ENCODE results near the gene SRM.
A peak's percentile ranks its signal among the peaks of the same experiment; 100 is the strongest.
"Not testable (repeated sequence)": the region's sequence is repeated elsewhere in the genome, so short reads cannot be mapped to it uniquely, and the experiment has no call there.

Gene SRM

DNA sequence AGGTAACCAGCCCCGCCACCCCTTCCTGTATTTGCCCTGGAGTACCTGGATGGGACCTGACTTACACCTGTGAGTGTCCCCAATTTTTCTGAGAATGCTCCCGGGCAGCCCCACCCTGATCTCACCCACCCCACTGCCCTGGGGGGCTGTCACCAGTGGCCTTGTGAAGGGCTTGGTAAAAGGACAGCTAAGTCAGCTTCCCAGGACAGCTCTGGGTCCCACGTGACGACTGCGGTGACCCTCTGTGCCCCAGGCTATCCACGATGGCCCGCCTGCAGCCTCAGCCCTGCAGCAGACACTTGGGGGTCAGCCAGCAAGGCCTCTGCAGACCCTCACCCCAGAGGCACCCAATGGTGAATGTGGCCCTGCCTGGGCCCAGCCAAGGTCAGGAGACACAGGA is 5.6 kb downstream of the SRM start:
- H3K27ac ChIP-seq (ENCODE audit: low read depth, low read length): no peak overlapping the region
- no peaks in the 10 kb centered on the region for H3K27me3 ChIP-seq (ENCODE audit: control insufficient read depth, insufficient read depth, low read length)
- H3K9ac ChIP-seq (ENCODE audit: low read depth, low read length): no peak overlapping the region
- H3K9me3 ChIP-seq (ENCODE audit: control insufficient read depth, insufficient read depth, low read length): no peaks in the 10 kb centered on the region
- peaks cover 16% of the 10 kb centered on the region for H3K4me1 ChIP-seq (ENCODE audit: control insufficient read depth, insufficient read depth, low read length)
- peaks cover 28% of the 10 kb centered on the region for H3K36me3 ChIP-seq (ENCODE audit: control insufficient read depth, insufficient read depth, low read length)
- no peak overlapping the region for H3K4me3 ChIP-seq (ENCODE audit: low read depth, low read length)

DNA sequence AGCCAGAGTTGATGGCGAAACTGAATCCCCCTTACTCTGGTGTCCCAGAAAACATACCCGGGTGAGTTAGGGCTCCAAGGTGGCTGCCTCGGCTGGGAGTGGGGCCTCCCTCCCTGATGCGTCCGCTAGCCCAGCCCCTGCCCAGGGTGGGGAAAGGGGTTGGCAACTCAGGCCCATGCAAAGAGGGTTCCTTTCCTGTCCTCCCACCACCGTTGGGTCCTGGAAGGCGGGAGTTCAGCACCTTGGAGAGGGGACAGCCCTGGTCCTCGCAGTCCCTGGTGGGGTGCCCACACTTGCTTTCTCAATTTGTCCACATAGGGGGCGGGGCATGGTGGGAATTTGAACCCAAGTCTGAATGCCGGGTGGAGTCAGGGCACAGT is 6.1 kb downstream of the SRM start:
- Histone ChIP-seq H3K9ac (ENCODE audit: low read depth, low read length) (no peak overlapping the region), H3K36me3 (ENCODE audit: control insufficient read depth, insufficient read depth, low read length) (peaks cover 28% of the 10 kb centered on the region), H3K27me3 (ENCODE audit: control insufficient read depth, insufficient read depth, low read length) (no peaks in the 10 kb centered on the region), H3K4me3 (ENCODE audit: low read depth, low read length) (no peak overlapping the region), H3K9me3 (ENCODE audit: control insufficient read depth, insufficient read depth, low read length) (no peaks in the 10 kb centered on the region), H3K4me1 (ENCODE audit: control insufficient read depth, insufficient read depth, low read length) (peaks cover 16% of the 10 kb centered on the region), H3K27ac (ENCODE audit: low read depth, low read length) (no peak overlapping the region)

DNA sequence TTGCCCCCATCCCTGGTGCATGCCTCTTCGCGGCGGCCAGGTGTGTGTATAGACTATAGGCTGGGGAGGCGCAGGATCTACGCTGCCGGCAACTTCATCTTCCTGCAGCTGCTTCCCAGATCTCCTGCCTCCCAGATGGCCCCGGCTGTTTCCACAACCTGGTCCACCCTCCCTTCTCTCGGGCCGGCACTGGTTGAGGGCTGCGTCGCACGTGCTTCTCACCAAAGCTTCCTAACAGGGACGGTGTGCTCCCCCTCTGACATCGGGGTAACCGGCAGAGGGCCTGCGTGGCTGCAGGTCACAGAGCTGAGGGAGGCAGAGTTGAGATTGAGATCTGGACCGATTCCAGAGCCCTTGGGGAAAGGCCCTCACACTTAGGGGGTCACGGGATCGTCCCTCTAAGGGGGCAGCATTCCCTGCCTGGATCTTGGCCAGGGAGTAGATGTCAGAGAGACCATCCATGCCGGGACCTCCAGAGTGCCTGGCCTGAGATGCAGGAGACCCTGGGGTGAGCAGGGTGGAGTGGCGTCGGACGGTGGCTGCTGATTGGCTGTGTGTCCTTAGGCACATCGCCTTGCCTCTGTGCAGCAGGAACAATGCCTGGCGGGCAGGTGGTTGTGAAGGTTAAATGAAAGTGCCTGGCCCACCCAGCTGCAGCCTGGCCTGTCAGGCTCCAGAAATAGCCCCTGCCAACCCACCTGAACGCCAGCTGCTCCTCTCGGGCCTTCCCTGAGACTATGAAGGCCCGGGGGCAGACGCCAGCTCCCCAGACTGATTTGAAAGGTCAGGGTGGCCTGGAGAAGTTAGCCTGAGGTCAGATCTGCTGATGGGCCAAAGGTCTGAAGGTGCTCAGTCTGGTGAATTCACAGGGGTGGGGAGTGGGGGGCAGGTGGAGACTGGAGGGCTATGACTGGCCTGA is 6.7 kb downstream of the SRM start:
- peaks cover 16% of the 10 kb centered on the region for H3K4me1 ChIP-seq (ENCODE audit: control insufficient read depth, insufficient read depth, low read length)
- H3K27ac ChIP-seq (ENCODE audit: low read depth, low read length): no peak overlapping the region
- no peaks in the 10 kb centered on the region for H3K9me3 ChIP-seq (ENCODE audit: control insufficient read depth, insufficient read depth, low read length)
- H3K9ac ChIP-seq (ENCODE audit: low read depth, low read length): no peak overlapping the region
- H3K4me3 ChIP-seq (ENCODE audit: low read depth, low read length): no peak overlapping the region
- peaks cover 28% of the 10 kb centered on the region for H3K36me3 ChIP-seq (ENCODE audit: control insufficient read depth, insufficient read depth, low read length)
- no peaks in the 10 kb centered on the region for H3K27me3 ChIP-seq (ENCODE audit: control insufficient read depth, insufficient read depth, low read length)

DNA sequence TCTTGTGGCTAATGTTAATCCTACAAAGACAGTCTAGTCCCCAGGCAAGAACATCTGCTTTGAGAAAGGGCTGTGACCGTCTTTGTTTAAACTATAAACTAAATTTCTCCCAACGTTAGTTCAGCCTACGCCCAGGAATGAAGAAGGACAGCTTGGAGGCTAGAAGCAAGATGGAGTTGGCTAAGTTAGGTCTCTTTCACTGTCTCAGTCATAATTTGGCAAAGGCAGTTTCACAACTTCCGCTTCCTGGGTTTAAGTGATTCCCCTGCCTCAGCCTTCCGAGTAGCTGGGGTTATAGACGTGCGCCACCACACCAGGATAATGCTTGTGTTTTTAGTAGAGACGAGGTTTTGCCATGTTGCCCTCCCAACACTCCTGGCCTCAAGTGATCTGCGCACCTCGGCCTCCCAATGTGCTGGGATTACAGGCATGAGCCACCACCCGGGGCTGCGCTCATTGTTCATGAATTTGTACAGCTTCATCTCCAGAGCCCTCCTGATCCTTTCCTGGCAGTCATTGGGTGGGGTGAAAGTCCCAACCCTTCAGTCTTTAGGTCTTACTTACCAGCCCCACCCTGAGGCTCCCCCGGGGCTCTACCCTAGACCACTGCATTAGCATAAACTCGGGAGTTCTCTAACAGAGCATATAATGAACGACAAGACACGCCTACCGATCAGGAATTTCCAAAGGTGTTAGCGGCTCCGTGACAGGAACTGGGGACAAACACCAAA is 7.9 kb downstream of the SRM start:
- Histone ChIP-seq H3K4me1 (ENCODE audit: control insufficient read depth, insufficient read depth, low read length) (peaks cover 16% of the 10 kb centered on the region), H3K27me3 (ENCODE audit: control insufficient read depth, insufficient read depth, low read length) (no peaks in the 10 kb centered on the region), H3K4me3 (ENCODE audit: low read depth, low read length) (no peak overlapping the region), H3K36me3 (ENCODE audit: control insufficient read depth, insufficient read depth, low read length) (peaks cover 17% of the 10 kb centered on the region), H3K27ac (ENCODE audit: low read depth, low read length) (no peak overlapping the region), H3K9me3 (ENCODE audit: control insufficient read depth, insufficient read depth, low read length) (no peaks in the 10 kb centered on the region), H3K9ac (ENCODE audit: low read depth, low read length) (no peak overlapping the region)

GRCh38 chr1:11051121-11051520 is 8.7 kb downstream of the SRM start:
- not testable (repeated sequence) for H3K27me3 ChIP-seq (ENCODE audit: control insufficient read depth, insufficient read depth, low read length); H3K27ac ChIP-seq (ENCODE audit: low read depth, low read length); H3K9me3 ChIP-seq (ENCODE audit: control insufficient read depth, insufficient read depth, low read length); H3K4me3 ChIP-seq (ENCODE audit: low read depth, low read length); H3K9ac ChIP-seq (ENCODE audit: low read depth, low read length); H3K36me3 ChIP-seq (ENCODE audit: control insufficient read depth, insufficient read depth, low read length)
- peaks cover 16% of the 10 kb centered on the region for H3K4me1 ChIP-seq (ENCODE audit: control insufficient read depth, insufficient read depth, low read length)

GRCh38 chr1:11046625-11047365 is 13.0 kb downstream of the SRM start, which contains the start of gene MASP2:
Gene MASP2, minus strand, starts transcription at chr1:11047239. Its CDS starts 32 bp downstream, at chr1:11047207.
- H3K9me3 ChIP-seq (ENCODE audit: control insufficient read depth, insufficient read depth, low read length): no peaks in the 10 kb centered on the region
- H3K4me3 ChIP-seq (ENCODE audit: low read depth, low read length): no peak within 1 kb of the TSS
- no peak within 1 kb of the TSS for H3K9ac ChIP-seq (ENCODE audit: low read depth, low read length)
- H3K27me3 ChIP-seq (ENCODE audit: control insufficient read depth, insufficient read depth, low read length): no peaks in the 10 kb centered on the region
- no peak within 1 kb of the TSS for H3K27ac ChIP-seq (ENCODE audit: low read depth, low read length)
- H3K36me3 ChIP-seq (ENCODE audit: control insufficient read depth, insufficient read depth, low read length): no peaks in the 10 kb centered on the region
- H3K4me1 ChIP-seq (ENCODE audit: control insufficient read depth, insufficient read depth, low read length): no peaks in the 10 kb centered on the region

DNA sequence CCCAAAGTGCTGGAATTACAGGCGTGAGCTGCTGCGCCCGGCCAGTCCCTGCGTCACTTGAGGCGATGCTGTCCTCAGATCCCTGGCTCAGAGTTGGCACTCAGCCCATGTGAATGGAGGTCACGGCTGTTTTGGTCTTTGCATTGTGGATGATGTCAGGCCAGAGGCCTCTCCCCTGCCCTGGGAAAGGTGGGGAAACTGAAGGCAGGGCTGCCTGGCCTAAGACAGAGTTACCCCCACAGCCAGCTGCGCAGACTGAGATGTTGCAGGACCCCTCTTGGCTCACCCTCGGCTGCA is 13.6 kb downstream of the SRM start:
- Histone ChIP-seq H3K4me1 (ENCODE audit: control insufficient read depth, insufficient read depth, low read length) (no peaks in the 10 kb centered on the region), H3K9ac (ENCODE audit: low read depth, low read length) (no peak overlapping the region), H3K9me3 (ENCODE audit: control insufficient read depth, insufficient read depth, low read length) (no peaks in the 10 kb centered on the region), H3K36me3 (ENCODE audit: control insufficient read depth, insufficient read depth, low read length) (no peaks in the 10 kb centered on the region), H3K27me3 (ENCODE audit: control insufficient read depth, insufficient read depth, low read length) (no peaks in the 10 kb centered on the region), H3K27ac (ENCODE audit: low read depth, low read length) (no peak overlapping the region), H3K4me3 (ENCODE audit: low read depth, low read length) (no peak overlapping the region)

- H3K27ac ChIP-seq (ENCODE audit: low read depth, low read length): no peak overlapping the region
- peak overlapping the region; percentile 17; the same call in 1 of the 2 replicates for H3K4me3 ChIP-seq (ENCODE audit: low read depth, low read length)
- H3K36me3 ChIP-seq (ENCODE audit: control insufficient read depth, insufficient read depth, low read length): no peaks in the 10 kb centered on the region
- H3K9me3 ChIP-seq (ENCODE audit: control insufficient read depth, insufficient read depth, low read length): no peaks in the 10 kb centered on the region
- H3K4me1 ChIP-seq (ENCODE audit: control insufficient read depth, insufficient read depth, low read length): no peaks in the 10 kb centered on the region
- no peak overlapping the region for H3K9ac ChIP-seq (ENCODE audit: low read depth, low read length)
- H3K27me3 ChIP-seq (ENCODE audit: control insufficient read depth, insufficient read depth, low read length): no peaks in the 10 kb centered on the region
These were observed 14.2 kb downstream of the SRM start for GRCh38 chr1:11045428-11046269.

DNA sequence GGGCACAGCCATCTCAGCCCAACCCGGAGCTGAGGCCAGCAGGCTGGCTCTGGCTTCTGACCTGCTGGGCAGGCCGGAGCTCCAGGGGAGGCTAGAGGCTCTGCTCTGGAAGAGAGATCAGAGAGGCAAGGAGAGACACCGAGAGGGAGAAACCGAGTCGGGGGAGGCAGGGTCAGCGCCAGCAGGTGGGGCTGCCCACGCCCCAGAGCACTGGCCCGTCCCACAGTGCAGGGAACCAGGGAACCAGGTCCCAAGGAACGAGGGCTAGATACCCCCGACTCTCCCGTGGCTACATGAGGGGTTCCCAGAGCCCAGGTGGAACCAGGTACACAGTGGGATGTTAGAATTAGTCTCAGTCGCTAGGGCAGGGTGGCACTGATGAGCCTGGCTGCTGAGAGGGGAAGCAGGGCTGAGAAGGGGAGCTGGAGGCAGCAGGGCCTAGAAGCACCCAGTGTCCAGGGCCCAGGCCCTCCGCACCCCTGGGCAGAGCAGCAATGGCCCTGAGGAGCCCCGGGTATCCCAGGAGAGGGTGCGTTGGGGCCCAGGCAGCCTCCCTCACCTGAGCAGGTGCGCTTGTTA is 14.9 kb downstream of the SRM start:
- Histone ChIP-seq H3K36me3 (ENCODE audit: control insufficient read depth, insufficient read depth, low read length) (no peaks in the 10 kb centered on the region), H3K27me3 (ENCODE audit: control insufficient read depth, insufficient read depth, low read length) (no peaks in the 10 kb centered on the region), H3K4me1 (ENCODE audit: control insufficient read depth, insufficient read depth, low read length) (no peaks in the 10 kb centered on the region), H3K9ac (ENCODE audit: low read depth, low read length) (no peak overlapping the region), H3K27ac (ENCODE audit: low read depth, low read length) (no peak overlapping the region), H3K9me3 (ENCODE audit: control insufficient read depth, insufficient read depth, low read length) (no peaks in the 10 kb centered on the region), H3K4me3 (ENCODE audit: low read depth, low read length) (no peak overlapping the region)

Data from HUES48 (cell line).